SK-N-SH (cell line): Measurements from ENCODE around the gene TCEA2. TPM values are rescaled to one million over a fixed set of nuclear protein-coding genes. Genes with fewer than 3 reads are reported as not detected.

ENCODE experiments used
- CTCF ChIA-PET: fragments of 300-600, 350-600 bp; formaldehyde crosslinking; extraction: SDS; loops from one replicate; lab custom pipeline; 2021; lab: Yijun Ruan, JAX
- POLR2A ChIA-PET: fragments of 350-600 bp; sonication (Branson Sonifier 250); formaldehyde crosslinking; extraction: SDS; loops from one replicate; lab custom pipeline; 2020; ENCODE audit warnings: antibody characterized with exemption, inconsistent platforms; lab: Yijun Ruan, JAX
- DNase-seq: peaks from one replicate; pipeline ENCODE4 v3.0.0; 2012
- H2AFZ ChIP-seq: fragments of 200-600 bp; sonication (generic); 2 replicates; pipeline ENCODE4 v1.8.1; 2016; ENCODE audit warnings: antibody characterized with exemption, mild to moderate bottlenecking, low read depth
- H3F3A ChIP-seq: fragments of 200-600 bp; sonication (generic); replicated peaks from 2 replicates; pipeline ENCODE3; 2016; ENCODE audit warnings: antibody characterized with exemption, mild to moderate bottlenecking; ENCODE audit not compliant: insufficient read depth
- H3K27ac ChIP-seq, 2 experiments: fragments of 200-500 bp in 1 of 2; fragments of 200-600 bp in 1 of 2; sonication (Bioruptor generic) in 1 of 2; sonication (generic), shearing (Covaris generic) in 1 of 2; 2 replicates each; pipeline versions ENCODE4 v1.5.1 to v1.6.1; 2014 to 2016; ENCODE audit warnings: low read depth in 2 of 2, inconsistent platforms in 1 of 2, low read length in 1 of 2, mild to moderate bottlenecking in 1 of 2, mixed read lengths in 1 of 2
- H3K27me3 ChIP-seq: fragments of 200-600 bp; sonication (generic), shearing (Covaris generic); 2 replicates; pipeline ENCODE4 v1.6.1; 2016; ENCODE audit warnings: mixed run types; ENCODE audit not compliant: insufficient read depth
- H3K36me3 ChIP-seq, 2 experiments: fragments of 200-500 bp in 1 of 2; fragments of 200-600 bp in 1 of 2; sonication (Bioruptor generic) in 1 of 2; sonication (generic) in 1 of 2; replicated peaks in 1 of 2; 2 replicates each; pipeline versions ENCODE3 to v1.5.1; 2014 to 2016; ENCODE audit warnings: low read length in 1 of 2, mild to moderate bottlenecking in 1 of 2; ENCODE audit not compliant: insufficient read depth in 2 of 2, control insufficient read depth in 1 of 2
- H3K4me1 ChIP-seq, 2 experiments: fragments of 200-500 bp in 1 of 2; fragments of 200-600 bp in 1 of 2; sonication (Bioruptor generic) in 1 of 2; sonication (generic), shearing (Covaris generic) in 1 of 2; 2 replicates each; pipeline versions ENCODE4 v1.5.1 to v1.6.1; 2014 to 2016; ENCODE audit warnings: low read depth in 1 of 2, low read length in 1 of 2, mixed run types in 1 of 2; ENCODE audit not compliant: insufficient read depth in 2 of 2, control insufficient read depth in 1 of 2
- H3K4me2 ChIP-seq: fragments of 200-600 bp; sonication (generic), shearing (Covaris generic); 2 replicates; pipeline ENCODE4 v1.6.1; 2017; ENCODE audit warnings: mixed run types
- H3K4me3 ChIP-seq, 2 experiments: fragments of 200-500 bp in 1 of 2; fragments of 200-600 bp in 1 of 2; sonication (Bioruptor generic) in 1 of 2; sonication (generic), shearing (Covaris generic) in 1 of 2; 2 replicates each; pipeline versions ENCODE4 v1.5.1 to v1.8.1; 2014 to 2016; ENCODE audit warnings: low read depth in 2 of 2, inconsistent platforms in 1 of 2, low read length in 1 of 2, mild to moderate bottlenecking in 1 of 2, mixed read lengths in 1 of 2, moderate library complexity in 1 of 2
- H3K79me2 ChIP-seq: fragments of 200-600 bp; sonication (generic); 2 replicates; pipeline ENCODE4 v1.8.1; 2017; ENCODE audit warnings: mild to moderate bottlenecking; ENCODE audit not compliant: insufficient read depth
- H3K9ac ChIP-seq: fragments of 200-600 bp; sonication (generic); 2 replicates; pipeline ENCODE4 v1.6.1; 2017; ENCODE audit warnings: mixed run types
- H3K9me2 ChIP-seq: fragments of 200-600 bp; sonication (generic); 2 replicates; pipeline ENCODE4 v1.6.1; 2017; ENCODE audit warnings: mixed run types
- H3K9me3 ChIP-seq: fragments of 200-600 bp; sonication (generic); 2 replicates; pipeline ENCODE4 v1.6.1; 2017; ENCODE audit warnings: mixed run types, mild to moderate bottlenecking, moderate library complexity
- H4K20me1 ChIP-seq: fragments of 200-600 bp; sonication (generic); 2 replicates; pipeline ENCODE4 v1.6.1; 2017; ENCODE audit warnings: mild to moderate bottlenecking, mixed run types; ENCODE audit not compliant: insufficient read depth
- CTCF ChIP-seq: fragments of 200-600 bp; sonication (generic); IDR thresholded peaks from 2 replicates; pipeline ENCODE4 v1.6.1; 2017; ENCODE audit warnings: antibody characterized with exemption, mild to moderate bottlenecking, moderate library complexity
- EZH2phosphoT487 ChIP-seq: fragments of 200-600 bp; sonication (generic); IDR thresholded peaks from 2 replicates; pipeline ENCODE4 v1.6.1; 2017; ENCODE audit warnings: low read depth, mixed run types, mild to moderate bottlenecking, antibody characterized with exemption, moderate library complexity, borderline replicate concordance
- FOSL2 ChIP-seq: IDR thresholded peaks from 2 replicates; pipeline ENCODE4 v1.4.0; 2012; ENCODE audit warnings: low read depth, mild to moderate bottlenecking, moderate library complexity, borderline replicate concordance
- FOXJ3 ChIP-seq: sonication (generic); formaldehyde crosslinking; IDR thresholded peaks from 2 replicates; pipeline ENCODE4 v1.5.1; 2020; ENCODE audit warnings: mild to moderate bottlenecking, missing genetic modification reagents
- GABPA ChIP-seq: IDR thresholded peaks from 2 replicates; pipeline ENCODE4 v1.4.0; 2012; ENCODE audit warnings: low read depth, mild to moderate bottlenecking
- GATA2 ChIP-seq: sonication (generic); formaldehyde crosslinking; IDR thresholded peaks from 2 replicates; pipeline ENCODE4 v1.5.0; 2020; ENCODE audit warnings: mild to moderate bottlenecking, missing genetic modification reagents
- MAX ChIP-seq: IDR thresholded peaks from 2 replicates; pipeline ENCODE4 v1.4.0; 2012; ENCODE audit warnings: low read depth
- MEF2A ChIP-seq: IDR thresholded peaks from 2 replicates; pipeline ENCODE4 v1.4.0; 2012; ENCODE audit warnings: low read depth, borderline replicate concordance
- NFIC ChIP-seq: IDR thresholded peaks from 2 replicates; pipeline ENCODE4 v1.4.0; 2012; ENCODE audit warnings: borderline replicate concordance
- POLR2AphosphoS5 ChIP-seq: IDR thresholded peaks from 2 replicates; pipeline ENCODE4 v1.6.1; 2012; ENCODE audit warnings: low read depth, low read length
- RAD21 ChIP-seq: IDR thresholded peaks from 2 replicates; pipeline ENCODE4 v1.6.1; 2012; ENCODE audit warnings: mild to moderate bottlenecking, low read length
- RFX5 ChIP-seq: IDR thresholded peaks from 2 replicates; pipeline ENCODE4 v1.6.1; 2012; ENCODE audit warnings: mild to moderate bottlenecking, improper control_type of control experiment, low read length
- RXRA ChIP-seq: IDR thresholded peaks from 2 replicates; pipeline ENCODE4 v1.4.0; 2012; ENCODE audit warnings: low read depth, mild to moderate bottlenecking, borderline replicate concordance
- SIN3A ChIP-seq: IDR thresholded peaks from 2 replicates; pipeline ENCODE4 v1.6.1; 2012; ENCODE audit warnings: low read depth, mild to moderate bottlenecking, low read length, moderate library complexity, borderline replicate concordance
- SMC3 ChIP-seq: IDR thresholded peaks from 2 replicates; pipeline ENCODE4 v1.6.1; 2012; ENCODE audit warnings: low read depth, low read length, improper control_type of control experiment
- TCF12 ChIP-seq: IDR thresholded peaks from 2 replicates; pipeline ENCODE4 v1.4.0; 2012
- YY1 ChIP-seq: IDR thresholded peaks from 2 replicates; pipeline ENCODE4 v1.4.0; 2012; ENCODE audit warnings: low read depth, mild to moderate bottlenecking
- ZBTB33 ChIP-seq: IDR thresholded peaks from 2 replicates; pipeline ENCODE4 v1.4.0; 2012; ENCODE audit warnings: low read depth, borderline replicate concordance
- WGBS: methylation state at CpG from one replicate; pipeline ENCODE4 v1.1.6; 2017; ENCODE audit warnings: low lambda C conversion rate; 5-methylcytosine and 5-hydroxymethylcytosine counted together
- polyA plus RNA-seq, 3 experiments: library from polyadenylated mRNA; depleted of rRNA; stranded (reverse); fragments of >200 nt; gene quantifications; 2 replicates each; pipeline ENCODE4 v1.2.3, GENCODE V29; 2012

The TCEA2 gene
- polyA plus RNA-seq, 1 of the 3 experiments (the other 2 are of a cell fraction): 98.9 TPM

- Histone ChIP-seq H3K27me3 (no peaks in the 10 kb centered on the region), H3K4me2 (no peak overlapping the region), H3K9me2 (no peaks in the 10 kb centered on the region), H3F3A (peaks cover 10% of the 10 kb centered on the region), H3K4me3 (no peak overlapping the region), H3K4me1 (peaks cover 13 to 20% of the 10 kb centered on the region in 2 experiments; a peak in 3 of 4 replicates), H2AFZ (no peak overlapping the region), H3K9ac (no peak overlapping the region), H3K79me2 (no peaks in the 10 kb centered on the region), H4K20me1 (no peaks in the 10 kb centered on the region), H3K27ac (no peak overlapping the region), H3K36me3 (peaks cover 0 to 17% of the 10 kb centered on the region in 2 experiments), H3K9me3 (no peaks in the 10 kb centered on the region)
- ChIA-PET CTCF (interaction anchor here (0.7 to 12.9 kb wide), 3 partner anchors 19 to 39 kb away, joined by 3 to 252 read pairs (median 6); partner anchors contain the start of gene NPBWR2), POLR2A (interaction anchor here (1.8 kb wide), 1 partner anchor 14 kb away, joined by 4 read pairs; the partner anchor contains the start of gene TCEA2)
- DNase-seq: no peak
- TF ChIP-seq MAX (no peak), YY1 (no peak), SMC3 (no peak), NFIC (no peak), ZBTB33 (no peak), GATA2 (CRISPR knock-in tag) (no peak), RAD21 (no peak), POLR2AphosphoS5 (no peak), EZH2phosphoT487 (no peak), FOXJ3 (CRISPR knock-in tag) (no peak), FOSL2 (no peak), GABPA (no peak), MEF2A (no peak), CTCF (no peak), RXRA (no peak), SIN3A (no peak), RFX5 (no peak), TCF12 (no peak)
- 93% methylated on average over 11 of the region's 22 CpGs for WGBS
These were observed 13.3 kb downstream of the TCEA2 start for GRCh38 chr20:64076061-64076997.
